GM19193 (cell line): ENCODE measurements around the gene EAF2.

Experiments
- POLR2A ChIP-seq: IDR thresholded peaks from 4 replicates; pipeline ENCODE4 v1.6.1; 2011; ENCODE audit not compliant: insufficient read depth, insufficient read length; ENCODE audit errors: extremely low read depth

EAF2 gene

GRCh38 chr3:121914081-121914998 lies 79.3 kb downstream of the EAF2 start:
- TF ChIP-seq POLR2A: no peak

GRCh38 chr3:121916189-121916588 lies 81.2 kb downstream of the EAF2 start:
- TF ChIP-seq POLR2A: no peak

DNA sequence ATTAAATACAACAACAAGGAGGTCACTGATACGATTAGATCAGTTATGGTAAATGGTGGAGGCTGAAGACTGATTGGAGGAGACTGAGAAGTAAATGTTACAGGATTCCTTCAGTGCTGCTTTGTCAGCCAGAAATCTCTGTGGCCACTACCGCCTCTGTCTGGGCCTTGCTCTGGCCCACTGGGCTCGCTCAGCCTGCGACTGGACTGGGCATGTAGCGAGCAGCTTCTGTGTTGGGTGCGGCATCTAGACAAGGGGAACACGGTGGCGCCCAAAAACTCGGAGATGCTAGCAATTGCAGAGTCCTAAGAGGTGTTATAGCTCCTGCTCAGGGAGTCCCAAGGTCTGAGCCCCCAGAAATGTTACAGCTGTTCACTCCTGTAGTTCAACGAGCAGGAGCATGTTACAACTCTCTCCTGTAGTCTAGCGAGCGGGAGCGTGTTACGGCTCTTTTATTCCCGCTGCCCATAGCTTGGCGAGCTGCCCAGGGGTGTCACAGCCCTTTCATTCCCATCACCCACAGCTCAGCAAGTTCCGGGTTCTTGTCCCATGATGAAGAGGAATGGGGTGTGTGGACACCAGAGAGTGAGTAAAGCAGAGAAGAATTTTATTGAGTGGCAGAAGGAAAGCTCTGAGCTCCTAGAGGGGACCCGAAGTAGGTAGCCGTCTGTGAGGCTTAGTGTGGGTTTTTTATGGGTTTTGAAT lies 83.9 kb downstream of the EAF2 start:
- TF ChIP-seq POLR2A: no peak

- no peak for TF ChIP-seq POLR2A
Measured at GRCh38 chr3:121924734-121925133, 89.7 kb downstream of the EAF2 start.

GRCh38 chr3:121926380-121926779 lies 91.4 kb downstream of the EAF2 start:
- TF ChIP-seq POLR2A: no peak
